ENCODE measurements around the gene TSPAN18.

Gene TSPAN18

DNA sequence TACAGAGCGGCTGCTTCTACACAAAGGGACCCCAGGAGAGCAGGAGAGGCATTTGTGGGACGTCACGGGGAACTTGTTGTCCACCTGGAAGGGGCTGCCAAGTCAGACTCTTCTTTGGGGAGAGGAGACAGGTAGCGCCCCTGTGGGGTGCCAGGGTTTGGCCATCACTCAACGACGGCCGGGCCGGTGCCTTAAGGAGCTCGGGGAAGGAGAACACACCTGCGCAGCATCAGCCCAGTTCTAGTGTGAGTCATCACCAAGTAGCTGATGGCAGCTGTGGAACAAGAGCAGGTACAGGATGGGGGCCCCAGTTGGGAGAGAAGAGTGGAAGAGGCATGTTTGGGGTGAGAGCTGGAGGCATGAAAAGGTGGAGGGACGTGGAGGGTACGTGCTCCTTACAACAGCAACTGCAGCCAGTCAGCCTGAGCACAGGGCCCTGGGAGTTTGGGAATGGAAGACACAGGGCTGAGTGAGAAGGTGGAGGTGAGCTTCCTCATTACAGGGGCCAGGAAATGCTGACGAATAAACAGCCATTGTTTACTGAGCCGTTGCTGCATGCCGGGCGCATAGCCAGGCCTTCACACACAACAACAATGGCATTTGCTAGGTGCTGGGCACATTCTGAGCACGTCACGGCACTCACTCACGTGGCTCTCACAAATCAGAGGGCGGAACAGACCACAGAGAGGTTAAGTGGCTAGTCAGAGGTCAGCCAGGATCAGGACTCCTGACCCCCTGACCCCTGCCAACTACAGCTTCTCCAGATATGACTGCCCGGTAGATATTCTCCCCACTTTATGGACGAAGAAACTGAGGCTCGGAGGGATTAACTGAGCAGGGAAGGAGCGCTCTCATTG, 253.0 kb downstream of the TSPAN18 start:
- DNase-seq (ENCODE audit: low read depth): no peak

DNA sequence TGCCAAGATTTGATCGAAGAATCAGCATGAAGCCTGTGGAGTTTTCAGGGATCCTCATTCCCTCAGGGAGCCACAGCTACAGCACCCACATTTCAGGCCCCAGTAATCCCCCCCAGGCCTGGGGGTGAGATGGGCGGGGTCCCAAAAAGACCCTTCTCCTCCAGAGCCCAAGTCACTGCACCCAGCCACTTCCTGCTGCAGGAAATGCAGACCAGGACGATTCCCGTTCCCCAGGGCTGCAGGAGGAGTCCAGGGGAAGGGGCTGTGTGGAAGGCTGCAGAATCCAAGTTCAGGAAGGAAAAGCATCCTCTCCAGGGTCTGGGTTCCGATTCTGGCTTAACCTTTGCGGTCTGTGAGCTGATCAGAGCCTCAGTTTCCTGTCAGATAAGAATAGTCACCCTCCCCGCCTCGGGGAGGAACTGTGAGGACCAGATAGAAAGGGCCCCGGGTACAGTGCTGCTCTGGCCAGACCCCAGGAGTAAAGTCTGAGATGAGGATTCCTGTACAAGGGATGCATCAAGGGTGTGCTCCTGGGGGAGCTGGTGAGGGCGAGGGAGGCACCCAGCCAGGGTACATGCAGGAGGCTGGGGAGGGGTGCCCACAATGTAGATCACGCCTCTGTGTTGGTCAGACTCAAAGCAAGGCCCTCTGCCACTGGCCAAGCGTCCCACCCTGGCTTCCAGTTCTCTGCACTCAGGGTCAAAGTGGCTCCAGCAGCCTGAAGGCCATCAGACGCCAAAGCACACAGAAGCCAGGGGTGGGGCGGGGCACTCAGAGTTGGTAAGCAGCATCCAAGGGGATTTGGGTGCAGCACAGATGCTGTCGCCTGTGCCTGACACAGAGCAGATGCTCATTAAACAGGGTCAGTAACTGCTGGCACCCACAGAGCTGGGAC, 254.0 kb downstream of the TSPAN18 start:
- DNase-seq (ENCODE audit: low read depth): no peak

All from T follicular helper cell (primary cell).